Stomach (tissue), 9 donors: ENCODE results near the gene SCGN. TPM values are rescaled to one million over a fixed set of nuclear protein-coding genes. Genes with fewer than 3 reads are reported as not detected.

Source experiments
- DNase-seq, 2 donors: peaks; one replicate each; pipeline versions ENCODE4 v3.0.0 to v3.0.0-alpha.2; 2013 to 2019
- H3K27ac ChIP-seq, 5 donors: fragments of 200-600 bp in 4 of 5; sonication (generic) in 4 of 5; one replicate each; pipeline ENCODE4 v1.5.1; 2013 to 2019; ENCODE audit warnings: mild to moderate bottlenecking in 1 of 5, moderate library complexity in 1 of 5
- H3K27me3 ChIP-seq, 3 donors: fragments of 200-600 bp; sonication (generic); one replicate each; pipeline ENCODE4 v1.5.1; 2017 to 2019; ENCODE audit warnings: mixed run types in 1 of 3
- H3K36me3 ChIP-seq, 4 donors: fragments of 200-600 bp; sonication (generic); 1 replicate in 3 of 4; 2 replicates in 1 of 4; pipeline ENCODE4 v1.5.1; 2016 to 2019
- H3K4me1 ChIP-seq, 4 donors: fragments of 200-600 bp; sonication (generic); one replicate each; pipeline ENCODE4 v1.5.1; 2016 to 2019
- H3K4me3 ChIP-seq, 4 donors: fragments of 200-600 bp; sonication (generic) in 3 of 4; one replicate each; pipeline ENCODE4 v1.5.1; 2016 to 2019; ENCODE audit warnings: mild to moderate bottlenecking in 1 of 4
- H3K9me3 ChIP-seq, 4 donors: fragments of 200-600 bp; sonication (generic); one replicate each; pipeline ENCODE4 v1.5.1; 2016 to 2019
- CTCF ChIP-seq, 7 experiments: fragments of 450-650 bp in 4 of 7; fragments of 200-600 bp in 3 of 7; sonication (generic) in 3 of 7; IDR thresholded peaks; one replicate each; pipeline ENCODE4 v1.5.1; 2016 to 2019; ENCODE audit warnings: antibody characterized with exemption in 7 of 7, control low read depth in 2 of 7, mild to moderate bottlenecking in 1 of 7
- EP300 ChIP-seq: sonication (generic); formaldehyde crosslinking; IDR thresholded peaks from one replicate; pipeline ENCODE4 v1.6.1; 2017; ENCODE audit warnings: antibody characterized with exemption
- POLR2A ChIP-seq, 4 donors: fragments of 450-650 bp; IDR thresholded peaks; one replicate each; pipeline ENCODE4 v1.6.1; 2016; ENCODE audit warnings: antibody characterized with exemption in 4 of 4, control low read depth in 2 of 4, mild to moderate bottlenecking in 1 of 4, moderate library complexity in 1 of 4
- POLR2AphosphoS5 ChIP-seq, 3 donors: sonication (generic); formaldehyde crosslinking; IDR thresholded peaks; one replicate each; pipeline ENCODE4 v1.6.1; 2016; ENCODE audit warnings: antibody characterized with exemption in 3 of 3
- WGBS, 5 donors: extraction: QIAGEN DNeasy Blood & Tissue Kit in 3 of 5; methylation state at CpG; one replicate each; pipeline versions ENCODE4 v1.1.5 to v1.1.7; 2013 to 2018; 5-methylcytosine and 5-hydroxymethylcytosine counted together
- intact Hi-C: fragments of 100-400 bp; cut with DNase I; formaldehyde crosslinking; loops from one replicate; pipeline ENCODE4 v1.15.1; 2023; ENCODE audit warnings: low total_unique reads
- polyA plus RNA-seq, 3 donors: library from polyadenylated mRNA; stranded (reverse); fragments of 200-250 nt; gene quantifications; one replicate each; pipeline ENCODE4 v1.2.3, GENCODE V29; 2013
- total RNA-seq, 5 donors: library from RNA; depleted of rRNA; stranded (reverse); fragments of >200 nt; gene quantifications; one replicate each; pipeline versions ENCODE4 v1.1.0 to v1.2.3, GENCODE V29; 2014 to 2016
- donor health status: healthy with polysubstance abuse.
- donor health status: Bipolar disorder and iron deficiency.
- donor health status: healthy.

Gene SCGN
- total and polyA plus RNA-seq, 8 donors: 0.89 to 11.9 (median 3.0) TPM; not detected in 1

GRCh38 chr6:25682324-25682723, 30.3 kb downstream of the SCGN start:
- no peak overlapping the region for H3K4me3 ChIP-seq
- intact Hi-C loops: no loop called here
- TF ChIP-seq EP300: no peak
- no peak for TF ChIP-seq POLR2AphosphoS5 (IDR thresholded peaks at IDR 0.05)
- TF ChIP-seq CTCF (IDR thresholded peaks at IDR 0.05): no peak
- TF ChIP-seq POLR2A (IDR thresholded peaks at IDR 0.05): no peak
- H3K9me3 ChIP-seq: no peaks in the 10 kb centered on the region
- no peak for DNase-seq
- WGBS, 5 donors: 64 to 79% (median 74%) methylated on average over 4 of the region's 4 CpGs
- no peak overlapping the region for H3K27ac ChIP-seq
- no peaks in the 10 kb centered on the region for H3K27me3 ChIP-seq
- no peaks in the 10 kb centered on the region for H3K4me1 ChIP-seq
- H3K36me3 ChIP-seq: no peaks in the 10 kb centered on the region

GRCh38 chr6:25684565-25684964, 32.5 kb downstream of the SCGN start:
- DNase-seq: no peak
- H3K27ac ChIP-seq: no peak overlapping the region
- H3K4me3 ChIP-seq: no peak overlapping the region
- H3K36me3 ChIP-seq: no peaks in the 10 kb centered on the region
- WGBS, 5 donors: 44 to 93% (median 70%) methylated on average over 2 of the region's 2 CpGs
- no peaks in the 10 kb centered on the region for H3K27me3 ChIP-seq
- H3K9me3 ChIP-seq: no peaks in the 10 kb centered on the region
- intact Hi-C loops: no loop called here
- TF ChIP-seq POLR2AphosphoS5 (IDR thresholded peaks at IDR 0.05): no peak
- no peak for TF ChIP-seq EP300
- no peak for TF ChIP-seq CTCF (IDR thresholded peaks at IDR 0.05)
- no peak for TF ChIP-seq POLR2A (IDR thresholded peaks at IDR 0.05)
- no peaks in the 10 kb centered on the region for H3K4me1 ChIP-seq

GRCh38 chr6:25685251-25685650, 33.2 kb downstream of the SCGN start:
- Histone ChIP-seq H3K4me3 (no peak overlapping the region), H3K4me1 (no peaks in the 10 kb centered on the region), H3K27ac (no peak overlapping the region), H3K27me3 (no peaks in the 10 kb centered on the region), H3K36me3 (no peaks in the 10 kb centered on the region), H3K9me3 (no peaks in the 10 kb centered on the region)
- DNase-seq: no peak
- 0 to 87% (median 68%) methylated on average over 1 of the region's 1 CpG for WGBS, 5 donors
- TF ChIP-seq CTCF (IDR thresholded peaks at IDR 0.05) (no peak), POLR2A (IDR thresholded peaks at IDR 0.05) (no peak), EP300 (no peak), POLR2AphosphoS5 (IDR thresholded peaks at IDR 0.05) (no peak)
- intact Hi-C loops: no loop called here

GRCh38 chr6:25685896-25686295, 33.9 kb downstream of the SCGN start:
- TF ChIP-seq EP300 (no peak), POLR2A (IDR thresholded peaks at IDR 0.05) (no peak), POLR2AphosphoS5 (IDR thresholded peaks at IDR 0.05) (no peak), CTCF (IDR thresholded peaks at IDR 0.05) (no peak)
- 71 to 93% (median 82%) methylated on average over 5 of the region's 5 CpGs for WGBS, 5 donors
- Histone ChIP-seq H3K27me3 (no peaks in the 10 kb centered on the region), H3K36me3 (no peaks in the 10 kb centered on the region), H3K27ac (no peak overlapping the region), H3K9me3 (no peaks in the 10 kb centered on the region), H3K4me3 (no peak overlapping the region), H3K4me1 (no peaks in the 10 kb centered on the region)
- DNase-seq: no peak
- intact Hi-C loops: no loop called here

GRCh38 chr6:25686856-25687255, 34.8 kb downstream of the SCGN start:
- Histone ChIP-seq H3K36me3 (no peaks in the 10 kb centered on the region), H3K27me3 (no peaks in the 10 kb centered on the region), H3K4me3 (no peak overlapping the region), H3K4me1 (no peaks in the 10 kb centered on the region), H3K27ac (no peak overlapping the region), H3K9me3 (no peaks in the 10 kb centered on the region)
- TF ChIP-seq CTCF (IDR thresholded peaks at IDR 0.05): no peak
- no peak for TF ChIP-seq POLR2A (IDR thresholded peaks at IDR 0.05)
- no peak for TF ChIP-seq EP300
- TF ChIP-seq POLR2AphosphoS5 (IDR thresholded peaks at IDR 0.05): no peak
- intact Hi-C loops: no loop called here
- no peak for DNase-seq
